Hematopoietic multipotent progenitor cell treated with erythropoietin and hydrocortisone succinate and interleukin-3 and kit ligand, for 15 days (in vitro differentiated cells): ENCODE measurements around the gene ZNF839.

Experiments
- DNase-seq: peaks from one replicate; pipeline ENCODE4 v3.0.0-alpha.2; 2015; ENCODE audit warnings: low spot score

Gene ZNF839

GRCh38 chr14:102387086-102387485, 67.5 kb downstream of the ZNF839 start:
- no peak for DNase-seq

- DNase-seq: no peak
Observed at GRCh38 chr14:102389246-102389645, 69.7 kb downstream of the ZNF839 start.

GRCh38 chr14:102390064-102390855, 70.7 kb downstream of the ZNF839 start:
- no peak for DNase-seq
